Gastroesophageal sphincter (tissue), 3 donors: ENCODE data around the gene CIB4.

ENCODE experiments used
- CTCF ChIP-seq, 4 experiments: fragments of 200-600 bp in 2 of 4; fragments of 450-650 bp in 2 of 4; sonication (generic) in 1 of 4; IDR thresholded peaks; one replicate each; pipeline ENCODE4 v1.5.1; 2017 to 2019; ENCODE audit warnings: antibody characterized with exemption in 4 of 4, mild to moderate bottlenecking in 2 of 4, moderate library complexity in 2 of 4
- POLR2A ChIP-seq, 2 donors: fragments of 450-650 bp; IDR thresholded peaks; one replicate each; pipeline ENCODE4 v1.6.1; 2017; ENCODE audit warnings: antibody characterized with exemption in 2 of 2, mild to moderate bottlenecking in 2 of 2, moderate library complexity in 1 of 2
- POLR2AphosphoS5 ChIP-seq: sonication (generic); formaldehyde crosslinking; IDR thresholded peaks from one replicate; pipeline ENCODE4 v1.6.1; 2017; ENCODE audit warnings: antibody characterized with exemption

GRCh38 chr2:26605999-26606846 is 34.9 kb downstream of the CIB4 start:
- no peak for TF ChIP-seq CTCF (IDR thresholded peaks at IDR 0.05)
- TF ChIP-seq POLR2A (IDR thresholded peaks at IDR 0.05): no peak
- no peak for TF ChIP-seq POLR2AphosphoS5
